Measurements from ENCODE around the gene LRRC18. TPM values are rescaled to one million over a fixed set of nuclear protein-coding genes. Genes with fewer than 3 reads are reported as not detected.

Gene LRRC18
- total RNA-seq, 1 donor from 2014 or later, result not detected

GRCh38 chr10:48968036-48968435 is 28.4 kb upstream of the LRRC18 start:
- no peak for DNase-seq (ENCODE audit: low read depth)
- no peak overlapping the region for H3K4me3 ChIP-seq (ENCODE audit: low read depth, low read length)
- TF ChIP-seq CTCF (IDR thresholded peaks at IDR 0.05; ENCODE audit: insufficient read depth, low read length, poor library complexity, severe bottlenecking), result no peak
- H3K27me3 ChIP-seq (ENCODE audit: control insufficient read depth, insufficient read depth, low read length), result peaks cover under 1% of the 10 kb centered on the region
- H3K36me3 ChIP-seq (ENCODE audit: control insufficient read depth, insufficient read depth, low read length), result no peaks in the 10 kb centered on the region

- no peak for DNase-seq (ENCODE audit: low read depth)
- TF ChIP-seq CTCF (IDR thresholded peaks at IDR 0.05; ENCODE audit: insufficient read depth, low read length, poor library complexity, severe bottlenecking), result no peak
- Histone ChIP-seq H3K36me3 (ENCODE audit: control insufficient read depth, insufficient read depth, low read length) (no peaks in the 10 kb centered on the region), H3K4me3 (ENCODE audit: low read depth, low read length) (no peak overlapping the region), H3K27me3 (ENCODE audit: control insufficient read depth, insufficient read depth, low read length) (no peaks in the 10 kb centered on the region)
These were observed 25.8 kb upstream of the LRRC18 start for GRCh38 chr10:48965460-48965859.

GRCh38 chr10:48964038-48964437 is 24.4 kb upstream of the LRRC18 start:
- Histone ChIP-seq H3K4me3 (ENCODE audit: low read depth, low read length) (no peak overlapping the region), H3K36me3 (ENCODE audit: control insufficient read depth, insufficient read depth, low read length) (no peaks in the 10 kb centered on the region), H3K27me3 (ENCODE audit: control insufficient read depth, insufficient read depth, low read length) (no peaks in the 10 kb centered on the region)
- TF ChIP-seq CTCF (IDR thresholded peaks at IDR 0.05; ENCODE audit: insufficient read depth, low read length, poor library complexity, severe bottlenecking), result no peak
- no peak for DNase-seq (ENCODE audit: low read depth)

GRCh38 chr10:48958598-48959190 is 19.1 kb upstream of the LRRC18 start:
- DNase-seq (ENCODE audit: low read depth), result no peak
- no peaks in the 10 kb centered on the region for H3K36me3 ChIP-seq (ENCODE audit: control insufficient read depth, insufficient read depth, low read length)
- H3K27me3 ChIP-seq (ENCODE audit: control insufficient read depth, insufficient read depth, low read length), result no peaks in the 10 kb centered on the region
- no peak for TF ChIP-seq CTCF (IDR thresholded peaks at IDR 0.05; ENCODE audit: insufficient read depth, low read length, poor library complexity, severe bottlenecking)
- H3K4me3 ChIP-seq (ENCODE audit: low read depth, low read length), result no peak overlapping the region

DNA sequence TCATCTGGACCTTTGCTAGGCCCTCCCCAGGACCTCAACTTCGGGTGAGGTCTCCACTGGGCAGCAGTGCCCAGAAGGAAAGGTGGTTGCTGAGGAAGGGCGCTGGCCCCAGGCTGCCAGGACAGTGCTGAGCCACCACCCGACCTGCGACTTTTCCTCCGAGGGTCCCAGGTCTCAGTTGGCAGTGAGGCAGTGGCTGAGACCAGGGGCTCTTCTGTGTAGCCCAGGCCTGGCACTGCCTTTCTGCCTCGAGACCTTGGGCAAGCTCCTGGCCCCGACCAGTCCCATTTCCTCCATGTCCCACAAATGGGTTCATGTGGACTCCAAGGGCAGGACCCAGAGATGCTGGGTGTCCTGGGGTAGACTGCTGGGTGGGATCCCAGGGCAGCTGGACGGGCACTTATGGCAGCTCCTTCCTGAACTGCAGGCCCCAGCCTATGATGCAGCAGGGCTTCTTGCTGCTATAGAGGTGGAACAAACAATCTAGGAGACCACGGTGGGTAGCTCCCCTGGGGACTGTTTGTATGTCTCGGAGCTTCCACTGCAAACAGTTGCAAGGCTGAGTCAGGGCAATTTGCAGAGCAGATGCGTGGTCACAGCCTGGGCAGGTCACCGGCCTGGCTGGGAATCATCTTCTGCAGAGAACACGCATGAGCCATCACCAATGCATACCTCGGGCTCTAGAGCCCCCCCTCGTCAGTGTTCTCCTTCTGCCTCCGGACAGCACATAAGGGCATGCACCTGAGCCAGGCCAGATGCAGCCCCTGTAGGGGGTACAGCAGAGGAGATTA is 17.9 kb upstream of the LRRC18 start:
- no peaks in the 10 kb centered on the region for H3K27me3 ChIP-seq (ENCODE audit: control insufficient read depth, insufficient read depth, low read length)
- no peaks in the 10 kb centered on the region for H3K36me3 ChIP-seq (ENCODE audit: control insufficient read depth, insufficient read depth, low read length)
- no peak overlapping the region for H3K4me3 ChIP-seq (ENCODE audit: low read depth, low read length)
- TF ChIP-seq CTCF (IDR thresholded peaks at IDR 0.05; ENCODE audit: insufficient read depth, low read length, poor library complexity, severe bottlenecking), result no peak
- no peak for DNase-seq (ENCODE audit: low read depth)
